ENCODE measurements around the gene PLIN5.

PLIN5 gene

GRCh38 chr19:4500841-4501591 is 34.0 kb downstream of the PLIN5 start:
- no peak for DNase-seq (ENCODE audit: low spot score)
- TF ChIP-seq CTCF (IDR thresholded peaks at IDR 0.05; ENCODE audit: extremely low read depth, missing control alignments): no peak

- DNase-seq (ENCODE audit: low spot score): no peak
- TF ChIP-seq CTCF (IDR thresholded peaks at IDR 0.05; ENCODE audit: extremely low read depth, missing control alignments): no peak
Observed at GRCh38 chr19:4499855-4500254, 35.2 kb downstream of the PLIN5 start.

- no peak for TF ChIP-seq CTCF (IDR thresholded peaks at IDR 0.05; ENCODE audit: extremely low read depth, missing control alignments)
- DNase-seq (ENCODE audit: low spot score): no peak
Observed at GRCh38 chr19:4499318-4499717, 35.7 kb downstream of the PLIN5 start.

GRCh38 chr19:4498694-4499093 is 36.3 kb downstream of the PLIN5 start:
- no peak for TF ChIP-seq CTCF (IDR thresholded peaks at IDR 0.05; ENCODE audit: extremely low read depth, missing control alignments)
- DNase-seq (ENCODE audit: low spot score): no peak

- no peak for DNase-seq (ENCODE audit: low spot score)
- no peak for TF ChIP-seq CTCF (IDR thresholded peaks at IDR 0.05; ENCODE audit: extremely low read depth, missing control alignments)
Observed at GRCh38 chr19:4497770-4498389, 37.1 kb downstream of the PLIN5 start.

- no peak for DNase-seq (ENCODE audit: low spot score)
- TF ChIP-seq CTCF (IDR thresholded peaks at IDR 0.05; ENCODE audit: extremely low read depth, missing control alignments): no peak
Observed at GRCh38 chr19:4496304-4496703, 38.7 kb downstream of the PLIN5 start.

- TF ChIP-seq CTCF (IDR thresholded peaks at IDR 0.05; ENCODE audit: extremely low read depth, missing control alignments): no peak
Observed at GRCh38 chr19:4495471-4495870, 39.6 kb downstream of the PLIN5 start.

More at GRCh38 chr19:4495471-4495870, 39.6 kb downstream of the PLIN5 start:
- no peak for DNase-seq (ENCODE audit: low spot score)

All from GM20000 (cell line).